ENCODE results near the gene SHROOM4.
A peak's percentile ranks its signal among the peaks of the same experiment; 100 is the strongest.

SHROOM4 gene

DNA sequence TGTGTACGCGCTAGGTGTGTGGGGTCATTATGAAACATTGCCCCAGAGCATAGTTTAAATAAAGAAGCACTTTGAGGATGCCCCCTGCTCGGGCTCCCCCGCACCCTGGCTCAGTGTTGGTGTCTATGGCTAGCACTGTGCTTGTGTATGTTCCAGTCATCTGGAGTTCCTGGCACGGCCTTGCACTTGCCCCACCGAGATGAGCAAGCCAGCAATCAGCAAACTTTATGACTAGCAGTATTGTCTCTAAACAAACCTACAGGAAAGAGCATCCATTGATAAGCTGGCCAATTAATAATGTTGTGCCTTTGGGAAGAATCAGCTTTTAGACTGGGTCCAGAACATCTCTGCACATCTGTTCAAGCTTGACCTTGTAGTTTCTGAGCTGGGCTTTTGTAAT is 707 bp upstream of the SHROOM4 start:
- TF ChIP-seq, protein P1, sequence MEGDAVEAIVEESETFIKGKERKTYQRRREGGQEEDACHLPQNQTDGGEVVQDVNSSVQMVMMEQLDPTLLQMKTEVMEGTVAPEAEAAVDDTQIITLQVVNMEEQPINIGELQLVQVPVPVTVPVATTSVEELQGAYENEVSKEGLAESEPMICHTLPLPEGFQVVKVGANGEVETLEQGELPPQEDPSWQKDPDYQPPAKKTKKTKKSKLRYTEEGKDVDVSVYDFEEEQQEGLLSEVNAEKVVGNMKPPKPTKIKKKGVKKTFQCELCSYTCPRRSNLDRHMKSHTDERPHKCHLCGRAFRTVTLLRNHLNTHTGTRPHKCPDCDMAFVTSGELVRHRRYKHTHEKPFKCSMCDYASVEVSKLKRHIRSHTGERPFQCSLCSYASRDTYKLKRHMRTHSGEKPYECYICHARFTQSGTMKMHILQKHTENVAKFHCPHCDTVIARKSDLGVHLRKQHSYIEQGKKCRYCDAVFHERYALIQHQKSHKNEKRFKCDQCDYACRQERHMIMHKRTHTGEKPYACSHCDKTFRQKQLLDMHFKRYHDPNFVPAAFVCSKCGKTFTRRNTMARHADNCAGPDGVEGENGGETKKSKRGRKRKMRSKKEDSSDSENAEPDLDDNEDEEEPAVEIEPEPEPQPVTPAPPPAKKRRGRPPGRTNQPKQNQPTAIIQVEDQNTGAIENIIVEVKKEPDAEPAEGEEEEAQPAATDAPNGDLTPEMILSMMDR (conservative IDR thresholded peaks at IDR 0.05; ENCODE audit: low read length) = no peak
- DNase-seq (ENCODE audit: low read depth) = peak; percentile 20
- peak overlapping the region; percentile 69 for H3K4me3 ChIP-seq (ENCODE audit: low read length)

DNA sequence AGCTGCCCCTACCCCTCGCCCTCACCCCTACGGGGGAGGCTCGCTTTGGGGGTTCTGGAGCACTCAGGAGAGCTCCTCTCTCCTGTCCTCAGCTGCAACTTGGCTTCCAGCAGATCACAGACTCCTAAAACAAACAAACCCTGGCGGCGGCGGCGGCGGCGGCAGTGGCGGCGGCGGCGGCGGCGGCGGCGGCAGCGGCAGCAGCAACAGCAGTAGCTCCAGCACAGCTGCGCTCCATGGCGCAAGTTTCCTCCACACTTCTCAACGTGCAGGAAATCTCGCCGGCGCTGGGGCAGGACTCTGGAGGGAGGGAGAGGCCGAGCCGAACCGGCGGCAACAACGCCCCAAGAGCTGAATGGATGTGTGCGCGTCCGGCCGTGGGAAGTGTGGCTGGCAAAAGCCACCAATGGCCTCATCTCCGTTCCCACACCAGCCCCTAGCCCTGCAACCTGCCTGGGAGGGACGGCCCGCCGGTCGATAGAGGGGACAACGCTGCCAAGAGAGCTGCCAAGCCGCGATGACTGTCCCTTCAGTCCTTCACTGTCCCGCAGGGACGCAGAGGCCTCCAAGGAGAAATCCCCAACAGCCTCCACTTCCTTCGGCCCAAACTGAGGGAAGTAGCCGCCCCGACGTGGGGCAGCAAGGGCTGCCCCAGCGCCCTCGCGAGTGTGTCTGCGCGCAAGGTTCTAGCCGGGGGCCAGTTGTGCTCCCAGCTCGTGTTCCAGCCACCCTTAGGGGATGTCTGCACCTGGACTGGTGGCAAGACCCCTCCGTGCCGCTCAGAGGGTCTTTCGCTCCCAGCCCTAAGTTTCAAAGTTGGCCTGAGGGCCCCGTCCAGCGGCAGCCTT is 775 bp downstream of the SHROOM4 start:
- DNase-seq (ENCODE audit: low read depth) = peak; percentile 59
- H3K4me3 ChIP-seq (ENCODE audit: low read length) = peak overlapping the region; percentile 69
- TF ChIP-seq, protein P1 (conservative IDR thresholded peaks at IDR 0.05; ENCODE audit: low read length) = no peak

DNA sequence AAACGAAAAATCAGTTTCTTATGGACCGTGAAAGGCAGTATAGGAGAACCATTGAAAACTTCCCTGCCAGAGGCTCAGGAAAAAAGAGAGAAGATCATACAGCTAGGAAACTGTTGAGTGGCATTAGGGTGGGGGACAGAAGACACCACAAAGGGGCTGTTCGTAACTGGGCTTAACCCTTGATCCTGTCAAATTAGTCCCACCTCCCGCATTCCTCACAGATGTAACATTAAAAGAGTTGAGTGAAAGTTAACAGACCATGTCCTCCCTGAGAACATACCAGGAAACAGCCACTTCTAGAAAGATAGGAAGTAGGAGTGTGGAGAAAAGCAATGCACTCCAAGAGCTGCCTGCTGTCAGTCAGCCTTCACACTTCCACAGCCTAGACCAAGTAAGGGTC is 8.7 kb downstream of the SHROOM4 start:
- DNase-seq (ENCODE audit: low read depth) = no peak
- TF ChIP-seq, protein P1 (conservative IDR thresholded peaks at IDR 0.05; ENCODE audit: low read length) = no peak
- no peak overlapping the region for H3K4me3 ChIP-seq (ENCODE audit: low read length)

DNA sequence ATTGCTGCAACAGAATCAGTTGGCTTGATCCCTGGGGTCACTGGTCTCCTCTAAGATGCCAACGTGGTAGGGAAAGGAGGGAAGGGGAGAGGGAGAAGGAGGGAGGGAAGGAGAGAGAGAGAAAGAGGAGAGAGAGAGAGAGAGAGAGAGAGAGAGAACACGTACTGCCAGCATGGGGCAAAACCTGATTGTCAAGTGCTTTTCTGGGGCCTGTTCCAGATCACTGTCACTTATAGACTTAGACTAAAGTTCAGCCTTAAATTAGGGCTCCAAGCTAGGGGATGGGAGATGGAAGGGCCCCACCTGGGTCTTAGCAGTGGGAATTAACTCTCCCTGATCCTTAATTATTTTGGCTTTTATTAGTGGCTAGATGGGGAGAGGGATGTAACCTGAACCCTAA is 12.9 kb downstream of the SHROOM4 start:
- no peak for DNase-seq (ENCODE audit: low read depth)
- H3K4me3 ChIP-seq (ENCODE audit: low read length) = no peak overlapping the region
- TF ChIP-seq, protein P1 (conservative IDR thresholded peaks at IDR 0.05; ENCODE audit: low read length) = no peak

DNA sequence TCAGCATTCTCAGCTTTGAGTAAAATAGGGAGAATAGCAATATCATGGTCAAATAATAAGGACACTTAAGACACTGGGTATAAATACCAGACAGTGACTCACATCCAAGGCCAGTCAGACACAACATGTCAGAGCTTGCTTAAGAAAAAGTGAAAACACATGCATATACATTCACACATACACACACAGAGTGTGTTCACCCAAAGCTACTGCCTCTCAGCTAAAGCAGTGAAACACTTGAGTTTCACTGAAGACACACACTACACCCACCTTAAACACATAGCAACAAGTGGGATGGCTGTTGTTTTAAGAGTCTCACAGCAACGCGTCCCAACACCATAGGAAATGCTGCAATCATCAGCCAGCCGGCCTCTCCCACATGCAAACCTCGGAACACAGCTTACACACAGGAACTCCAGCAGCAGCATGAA is 14.4 kb downstream of the SHROOM4 start:
- no peak overlapping the region for H3K4me3 ChIP-seq (ENCODE audit: low read length)
- peak; percentile 78 for DNase-seq (ENCODE audit: low read depth)
- TF ChIP-seq, protein P1 (conservative IDR thresholded peaks at IDR 0.05; ENCODE audit: low read length) = no peak

DNA sequence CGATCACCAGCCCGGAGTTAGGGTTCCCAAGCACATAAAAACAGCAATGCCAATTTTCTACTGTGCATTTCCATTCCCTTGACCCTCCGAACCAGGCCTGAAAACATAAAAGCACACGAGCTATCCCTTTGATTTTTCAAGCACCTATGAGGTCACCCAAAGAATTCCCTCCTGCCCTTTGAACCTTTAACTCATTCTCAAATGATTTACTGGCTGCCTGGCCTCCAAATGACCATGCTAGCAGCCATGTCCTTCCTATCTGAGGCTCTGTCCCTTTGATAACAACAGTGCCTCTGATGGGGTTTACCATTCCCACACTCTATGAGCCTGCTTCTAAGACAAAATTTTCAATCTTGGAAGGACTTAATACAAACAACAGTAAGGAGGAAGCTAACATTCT is 15.2 kb downstream of the SHROOM4 start:
- TF ChIP-seq, protein P1 (conservative IDR thresholded peaks at IDR 0.05; ENCODE audit: low read length) = no peak
- no peak for DNase-seq (ENCODE audit: low read depth)
- no peak overlapping the region for H3K4me3 ChIP-seq (ENCODE audit: low read length)

DNA sequence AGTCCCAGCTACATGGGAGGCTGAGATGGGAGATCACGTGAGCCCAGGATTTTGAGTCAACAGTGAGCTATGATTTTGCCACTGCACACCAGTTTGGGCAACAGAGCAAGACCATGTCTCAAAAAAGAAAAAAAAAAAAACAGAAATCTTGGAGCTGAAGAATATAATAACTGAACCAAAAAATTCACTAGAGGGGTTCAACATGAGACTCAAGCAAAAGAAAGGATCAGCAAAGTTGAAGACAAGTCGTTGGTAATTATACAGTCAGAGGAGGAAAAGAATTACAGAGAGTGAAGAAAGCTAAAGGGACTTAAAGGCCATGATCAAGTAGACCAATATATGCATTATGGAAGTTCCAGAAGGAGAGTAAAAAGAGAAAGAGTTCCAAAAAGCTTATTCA is 26.9 kb downstream of the SHROOM4 start:
- no peak for DNase-seq (ENCODE audit: low read depth)
- H3K4me3 ChIP-seq (ENCODE audit: low read length) = no peak overlapping the region
- TF ChIP-seq, protein P1 (conservative IDR thresholded peaks at IDR 0.05; ENCODE audit: low read length) = no peak
